Measurements from ENCODE around the gene TOLLIP.
"Not testable (repeated sequence)": the region's sequence is repeated elsewhere in the genome, so short reads cannot be mapped to it uniquely, and the experiment has no call there.

Gene TOLLIP

GRCh38 chr11:1261241-1262071 lies 48.0 kb downstream of the TOLLIP start:
- DNase-seq, result no peak

GRCh38 chr11:1260620-1261019 lies 48.8 kb downstream of the TOLLIP start:
- no peak for DNase-seq

GRCh38 chr11:1260023-1260501 lies 49.4 kb downstream of the TOLLIP start:
- DNase-seq, result no peak

- DNase-seq, result no peak
Observed at GRCh38 chr11:1259561-1259960, 49.9 kb downstream of the TOLLIP start.

- no peak for DNase-seq
Observed at GRCh38 chr11:1259076-1259461, 50.4 kb downstream of the TOLLIP start.

- DNase-seq, result no peak
Observed at GRCh38 chr11:1258401-1259075, 50.9 kb downstream of the TOLLIP start.

- DNase-seq, result no peak
Observed at GRCh38 chr11:1257916-1258315, 51.5 kb downstream of the TOLLIP start.

GRCh38 chr11:1257366-1257765 lies 52.1 kb downstream of the TOLLIP start:
- DNase-seq, result no peak

GRCh38 chr11:1256257-1257045 lies 53.0 kb downstream of the TOLLIP start:
- no peak for DNase-seq

- DNase-seq, result no peak
Observed at GRCh38 chr11:1255151-1255550, 54.3 kb downstream of the TOLLIP start.

- DNase-seq, result no peak
Observed at GRCh38 chr11:1254733-1255132, 54.7 kb downstream of the TOLLIP start.

- DNase-seq, result no peak
Observed at GRCh38 chr11:1254086-1254648, 55.3 kb downstream of the TOLLIP start.

GRCh38 chr11:1253103-1253485 lies 56.3 kb downstream of the TOLLIP start:
- no peak for DNase-seq

- DNase-seq, result no peak
Observed at GRCh38 chr11:1252371-1253102, 56.9 kb downstream of the TOLLIP start.

- no peak for DNase-seq
Observed at GRCh38 chr11:1251236-1251770, 58.1 kb downstream of the TOLLIP start.

GRCh38 chr11:1250411-1250810 lies 59.0 kb downstream of the TOLLIP start:
- DNase-seq, result not testable (repeated sequence)

- DNase-seq, result not testable (repeated sequence)
Observed at GRCh38 chr11:1248951-1249350, 60.5 kb downstream of the TOLLIP start.

GRCh38 chr11:1247026-1247425 lies 62.4 kb downstream of the TOLLIP start:
- DNase-seq, result not testable (repeated sequence)

GRCh38 chr11:1246301-1246700 lies 63.1 kb downstream of the TOLLIP start:
- DNase-seq, result not testable (repeated sequence)

GRCh38 chr11:1245717-1246116 lies 63.7 kb downstream of the TOLLIP start:
- not testable (repeated sequence) for DNase-seq

GRCh38 chr11:1244557-1244956 lies 64.9 kb downstream of the TOLLIP start:
- DNase-seq, result not testable (repeated sequence)

GRCh38 chr11:1243521-1243920 lies 65.9 kb downstream of the TOLLIP start:
- DNase-seq, result not testable (repeated sequence)
